HG02588 (cell line): ENCODE measurements around the gene MRPL37.
"Not testable (repeated sequence)": the region's sequence is repeated elsewhere in the genome, so short reads cannot be mapped to it uniquely, and the experiment has no call there.

Source experiments
- ATAC-seq: cut with Tn5 transposase; IDR thresholded peaks from one replicate; pipeline ENCODE4 v1.9.1; 2021; ENCODE audit warnings: mild to moderate bottlenecking, moderate library complexity; ENCODE audit not compliant: unreplicated experiment

Gene MRPL37

DNA sequence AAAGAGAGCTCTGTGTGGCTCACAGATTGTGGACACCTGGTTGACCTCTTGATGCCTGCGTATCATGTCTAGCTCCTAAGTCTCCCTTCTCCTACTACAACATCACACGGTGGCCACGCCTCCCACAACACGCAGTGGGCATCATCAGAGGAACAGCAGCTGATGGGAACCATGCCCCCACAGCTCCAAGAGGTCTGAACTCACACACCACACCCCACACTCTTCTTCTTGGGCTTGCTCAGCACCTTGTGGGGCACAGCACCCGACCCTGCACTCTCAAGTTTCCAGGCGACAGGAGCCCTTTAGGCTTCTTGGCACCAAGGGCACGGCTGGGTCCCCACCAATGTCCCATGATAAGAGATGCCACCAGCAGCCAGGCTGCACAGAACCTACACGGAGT lies 28.4 kb upstream of the MRPL37 start:
- no peak for ATAC-seq

DNA sequence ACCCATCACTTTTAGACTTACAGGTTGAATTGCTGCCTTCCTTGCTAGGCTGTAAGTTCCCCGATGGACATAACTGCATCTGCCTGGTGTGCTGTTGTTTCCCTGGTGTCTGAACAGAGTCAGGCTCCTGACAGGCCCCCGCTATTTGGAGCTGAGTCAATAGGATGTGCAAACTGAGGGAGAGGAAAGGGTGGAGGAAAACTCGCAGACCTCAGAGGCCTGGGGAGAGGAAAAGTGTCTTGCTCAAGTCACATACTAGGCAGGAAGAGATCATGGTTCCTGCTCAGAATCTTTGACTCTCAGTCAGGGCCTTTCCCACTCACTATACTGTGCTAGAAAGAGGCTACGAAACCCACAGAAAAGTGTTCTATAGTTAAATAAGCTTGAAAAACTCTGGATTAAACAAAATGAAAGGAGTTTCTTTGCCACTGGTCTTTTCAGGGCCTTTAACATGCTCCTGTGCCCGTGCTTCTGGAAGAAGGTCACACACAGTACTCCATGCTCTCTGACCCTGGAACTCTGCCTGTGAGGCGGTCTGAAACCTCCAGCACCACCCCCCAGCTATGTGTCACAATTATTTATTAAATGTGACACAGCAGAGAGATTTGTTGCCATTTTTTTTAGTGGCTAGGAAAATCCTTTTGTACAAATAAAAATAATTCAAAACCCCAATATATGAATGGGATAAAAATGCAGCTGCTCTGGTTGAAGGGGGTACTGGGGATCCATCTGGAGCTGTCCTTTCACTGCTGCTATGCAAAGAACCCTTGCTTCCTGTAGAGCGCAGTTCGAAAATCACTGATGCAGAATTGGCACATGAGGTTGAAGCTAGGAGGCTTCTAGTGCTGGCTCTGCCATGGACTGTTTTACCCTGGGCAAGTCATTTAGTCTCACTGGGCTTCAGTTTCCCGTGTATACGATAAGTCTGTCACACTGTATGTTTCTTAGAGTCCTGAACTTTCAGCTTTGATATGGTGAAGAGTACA lies 27.1 kb upstream of the MRPL37 start:
- no peak for ATAC-seq

DNA sequence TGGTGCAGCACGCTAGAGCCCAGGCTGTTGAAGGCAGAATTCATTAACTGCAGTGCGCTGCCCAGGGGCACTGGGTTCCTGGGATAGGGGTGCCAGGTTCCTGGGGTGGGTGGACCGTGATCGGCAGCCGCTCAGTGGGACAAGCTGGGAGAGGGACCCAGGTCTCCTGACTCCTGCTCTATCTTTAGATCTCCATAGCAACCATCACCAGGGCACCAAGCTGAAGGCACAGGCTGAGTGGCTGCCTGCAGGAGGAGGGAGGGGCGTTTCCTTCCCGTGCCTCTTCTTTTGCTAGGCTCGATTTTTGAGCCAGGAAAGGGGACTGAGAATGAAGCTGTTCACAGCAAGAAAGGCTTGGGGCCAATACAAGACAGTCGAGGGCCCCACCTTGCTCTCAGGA lies 26.3 kb upstream of the MRPL37 start:
- no peak for ATAC-seq

DNA sequence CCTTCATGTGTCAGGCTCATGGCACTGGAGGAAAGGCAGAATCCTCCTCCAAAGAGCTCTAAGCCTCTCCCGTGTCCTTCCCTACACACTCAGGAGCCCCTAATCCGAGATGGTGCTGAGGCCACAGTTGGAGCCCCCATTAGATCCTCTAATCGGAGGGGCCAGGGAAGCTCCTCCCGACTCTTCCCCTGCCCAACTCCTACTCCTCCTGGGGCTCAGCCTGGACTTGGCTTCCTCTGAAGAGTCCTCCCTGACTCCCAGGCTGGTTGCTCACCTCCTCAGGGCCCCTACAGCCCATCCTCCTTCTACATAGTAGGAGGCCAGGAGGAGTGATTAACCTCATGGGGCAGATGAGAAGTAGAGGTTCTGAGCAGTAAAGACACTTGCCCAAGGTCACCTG lies 25.9 kb upstream of the MRPL37 start:
- no peak for ATAC-seq

DNA sequence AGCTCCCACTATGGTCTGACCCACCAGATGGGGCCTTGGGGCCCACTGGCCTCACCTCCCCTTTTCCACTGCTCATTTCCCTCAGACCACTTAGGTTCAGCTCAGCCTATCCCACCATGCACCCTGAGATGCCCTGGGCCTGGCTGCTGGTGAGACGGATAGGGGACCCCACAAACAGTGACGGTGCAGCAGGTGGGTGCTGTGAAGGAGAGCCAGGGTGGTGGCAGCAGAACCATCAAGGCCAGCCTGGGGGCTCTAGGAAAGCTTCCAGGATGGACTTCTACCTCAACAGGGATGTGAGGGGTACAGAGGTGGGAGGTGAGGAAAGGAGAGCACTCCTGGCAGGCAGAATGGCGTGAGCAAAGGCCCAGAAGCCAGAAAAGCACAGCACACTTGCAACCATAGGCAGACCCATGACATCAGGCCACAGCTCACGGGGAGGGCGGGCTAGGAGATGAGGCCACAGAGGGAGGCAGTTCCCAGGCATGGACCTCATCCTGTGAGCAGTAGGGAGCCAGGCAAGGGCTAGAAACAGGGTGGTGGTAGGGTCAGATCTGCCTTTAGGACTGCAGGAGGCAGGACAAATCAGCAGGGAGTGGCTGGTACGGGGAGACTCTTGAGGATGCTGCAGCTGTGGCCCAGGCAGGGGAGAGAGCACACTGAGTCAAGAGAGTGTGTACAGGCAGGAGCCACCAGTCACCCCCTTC lies 23.2 kb upstream of the MRPL37 start:
- no peak for ATAC-seq

DNA sequence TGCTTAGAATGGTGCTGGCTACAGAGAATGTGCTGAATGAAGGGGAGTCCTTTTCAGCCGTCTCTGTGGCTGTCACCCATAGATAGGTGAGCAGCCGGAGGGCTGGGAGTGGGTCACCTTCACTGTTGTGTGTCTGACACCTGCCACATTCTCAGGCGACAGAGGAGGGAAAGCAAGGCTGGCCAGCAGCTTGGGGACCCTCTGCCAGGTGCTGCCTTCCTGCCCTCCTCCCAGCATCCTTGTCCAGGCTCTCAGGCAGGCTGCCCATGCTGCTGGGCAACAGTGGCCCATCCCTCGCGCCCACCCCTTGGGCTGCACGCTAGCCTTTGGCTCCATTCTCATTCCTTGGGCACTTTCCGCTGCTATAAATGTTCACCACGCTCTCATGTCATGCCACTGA lies 22.2 kb upstream of the MRPL37 start:
- ATAC-seq: no peak

DNA sequence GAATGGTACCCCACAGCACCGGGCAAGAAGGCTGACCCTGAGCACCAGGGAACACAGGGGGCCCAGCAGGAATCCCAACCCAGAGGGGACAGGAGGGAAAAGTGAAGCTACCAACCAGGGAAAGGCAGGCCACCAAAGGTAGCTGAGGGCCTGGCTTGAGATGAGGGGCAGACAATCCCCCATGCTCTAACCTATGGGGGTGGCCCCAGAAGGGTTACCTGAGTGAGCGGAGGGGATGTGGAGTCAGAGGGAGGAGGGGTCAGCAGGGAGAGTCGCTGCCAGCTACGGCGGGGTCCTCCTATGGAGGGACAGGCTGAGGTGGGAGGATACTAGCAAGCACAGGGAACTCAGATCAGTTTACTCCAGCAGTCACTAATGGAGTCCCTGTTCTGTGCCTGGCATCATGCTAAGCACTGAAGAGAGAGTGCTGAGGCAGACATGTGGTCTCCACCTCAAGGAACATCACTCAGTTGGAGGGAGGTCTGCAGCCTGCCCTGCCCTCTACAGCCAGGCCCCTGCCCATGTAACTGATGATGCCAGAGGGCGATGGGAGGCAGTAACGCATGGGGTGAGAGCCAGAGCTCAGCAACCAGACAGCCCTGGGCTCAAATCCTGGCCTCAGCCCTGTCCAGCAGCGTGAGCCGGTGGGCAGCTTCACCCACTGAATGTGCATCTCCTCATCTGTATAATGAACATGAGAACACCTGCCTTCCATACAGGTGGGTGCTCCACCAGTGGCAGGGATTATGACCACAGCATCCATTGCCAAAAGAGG lies 21.5 kb upstream of the MRPL37 start:
- no peak for ATAC-seq

DNA sequence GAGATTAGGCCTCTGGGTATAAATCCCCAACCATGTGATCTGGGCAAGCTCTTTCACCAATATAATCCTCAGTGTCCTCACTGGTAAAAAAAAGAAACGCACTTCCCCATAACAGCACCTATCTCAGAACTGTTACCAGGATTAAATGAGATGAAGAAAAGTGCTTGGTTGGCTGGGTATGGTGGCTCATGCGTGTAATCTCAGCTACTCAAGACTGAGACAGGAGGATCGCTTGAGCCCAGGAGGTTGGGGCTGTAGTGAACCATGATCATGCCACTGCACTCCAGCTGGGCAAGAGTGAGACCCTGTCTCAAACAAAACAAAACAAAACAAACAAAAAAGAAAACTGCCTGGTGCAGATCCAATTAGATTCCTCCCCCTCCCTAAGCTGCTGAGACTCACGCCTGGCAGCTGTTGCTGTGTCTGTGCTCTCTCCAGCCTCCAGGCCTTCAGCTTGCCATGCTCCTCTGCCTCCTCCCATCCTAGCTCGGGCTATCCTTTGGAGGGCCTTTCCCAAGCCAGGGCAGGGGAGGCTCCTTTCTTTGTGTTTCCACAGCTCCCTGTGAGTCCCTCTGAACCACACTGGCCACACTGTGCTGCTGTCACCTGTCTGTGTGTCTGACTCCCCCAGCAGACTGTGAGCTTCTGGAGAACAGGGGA lies 19.1 kb upstream of the MRPL37 start:
- no peak for ATAC-seq

DNA sequence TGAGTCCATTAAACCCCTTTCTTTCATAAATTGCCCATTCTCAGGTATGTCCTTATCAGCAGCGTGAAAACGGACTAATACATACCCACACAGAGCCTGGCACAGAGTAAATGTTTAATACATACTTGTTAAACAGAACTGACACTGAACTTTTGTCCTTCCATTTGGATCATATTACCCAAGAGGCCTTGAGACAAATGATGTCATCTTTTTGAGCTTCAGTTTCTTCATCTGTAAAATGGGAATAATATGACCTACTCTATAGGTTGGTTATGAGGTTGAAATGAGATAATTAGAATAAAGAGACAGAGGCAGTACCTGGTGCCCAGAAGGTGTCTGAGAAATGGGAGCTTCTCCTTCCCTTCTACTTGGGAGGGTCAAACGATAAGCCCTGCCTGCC lies 13.9 kb upstream of the MRPL37 start:
- ATAC-seq: no peak

DNA sequence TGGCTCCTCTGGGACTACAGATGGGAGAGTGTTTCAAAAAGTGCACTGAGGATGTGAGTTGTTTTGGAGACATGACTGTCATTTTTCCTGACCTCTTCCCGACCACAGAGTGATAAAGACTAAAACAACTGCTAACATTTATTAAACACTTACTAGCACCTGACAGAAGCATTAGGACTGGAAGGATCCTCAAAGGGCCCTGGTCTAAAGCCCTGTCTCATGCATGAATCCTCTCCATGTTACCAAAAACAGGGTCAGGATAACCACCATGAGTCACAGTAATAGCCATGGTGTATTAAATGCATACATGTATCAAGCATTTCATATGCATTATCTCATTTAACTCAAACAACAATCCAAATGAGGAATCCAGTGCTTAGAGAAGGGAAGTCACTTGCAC lies 11.7 kb upstream of the MRPL37 start:
- ATAC-seq: no peak

DNA sequence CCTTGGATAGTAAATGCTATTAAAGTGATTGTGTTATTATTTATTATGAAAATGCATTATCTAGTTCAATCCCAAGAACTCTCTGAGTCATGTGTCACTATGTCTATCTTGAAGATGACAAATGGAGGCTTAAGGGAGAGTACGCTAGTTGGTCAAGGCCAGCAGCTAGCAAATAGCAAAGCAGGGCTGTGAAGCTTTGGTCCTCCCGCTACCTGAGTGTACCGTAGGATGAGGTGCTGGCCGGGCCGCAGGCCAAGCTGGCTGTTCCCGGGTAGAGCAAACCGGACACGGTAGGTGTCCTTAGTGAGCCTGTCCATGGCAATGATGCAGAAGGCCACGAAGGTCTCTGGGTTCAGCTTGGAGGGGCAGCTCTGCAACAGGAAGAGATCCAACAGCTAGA lies 9.4 kb upstream of the MRPL37 start:
- ATAC-seq: no peak

DNA sequence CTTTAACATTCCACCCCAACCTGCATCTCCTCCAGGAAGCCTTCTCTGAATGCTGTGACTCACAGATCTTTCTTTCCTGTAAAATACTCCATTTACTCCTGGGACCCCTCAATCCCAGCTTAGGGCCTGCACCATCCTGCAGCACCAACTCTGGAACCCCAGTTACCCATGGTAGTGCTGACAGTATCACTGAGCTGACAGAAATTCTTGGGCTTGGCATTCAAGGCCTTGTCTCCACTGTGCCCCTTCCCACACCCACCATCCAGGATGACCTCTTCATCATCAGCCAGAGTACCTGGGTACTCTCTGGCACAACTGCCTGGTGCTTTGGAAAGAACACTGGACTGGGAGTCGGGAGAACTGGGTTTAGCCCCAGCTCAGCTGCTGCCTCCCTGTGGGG lies 8.4 kb upstream of the MRPL37 start:
- no peak for ATAC-seq

DNA sequence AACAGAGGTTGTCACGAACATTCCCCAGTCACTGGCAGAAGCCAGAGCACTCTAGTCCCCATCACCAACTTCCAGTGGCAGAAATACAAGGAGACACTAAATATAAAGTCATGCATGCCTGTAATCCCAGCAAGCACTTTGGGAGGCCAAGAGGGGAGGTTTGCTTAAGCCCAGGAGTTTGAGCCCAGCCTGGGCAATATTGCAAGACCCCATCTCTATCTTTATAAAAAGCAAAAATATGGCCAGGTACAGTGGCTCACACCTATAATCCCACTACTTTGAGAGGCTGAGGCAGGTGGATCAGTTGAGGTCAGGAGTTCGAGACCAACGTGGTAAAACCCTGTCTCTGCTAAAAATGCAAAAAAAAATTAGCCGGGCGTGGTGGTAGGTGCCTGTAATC lies 6.5 kb upstream of the MRPL37 start:
- ATAC-seq: no peak

DNA sequence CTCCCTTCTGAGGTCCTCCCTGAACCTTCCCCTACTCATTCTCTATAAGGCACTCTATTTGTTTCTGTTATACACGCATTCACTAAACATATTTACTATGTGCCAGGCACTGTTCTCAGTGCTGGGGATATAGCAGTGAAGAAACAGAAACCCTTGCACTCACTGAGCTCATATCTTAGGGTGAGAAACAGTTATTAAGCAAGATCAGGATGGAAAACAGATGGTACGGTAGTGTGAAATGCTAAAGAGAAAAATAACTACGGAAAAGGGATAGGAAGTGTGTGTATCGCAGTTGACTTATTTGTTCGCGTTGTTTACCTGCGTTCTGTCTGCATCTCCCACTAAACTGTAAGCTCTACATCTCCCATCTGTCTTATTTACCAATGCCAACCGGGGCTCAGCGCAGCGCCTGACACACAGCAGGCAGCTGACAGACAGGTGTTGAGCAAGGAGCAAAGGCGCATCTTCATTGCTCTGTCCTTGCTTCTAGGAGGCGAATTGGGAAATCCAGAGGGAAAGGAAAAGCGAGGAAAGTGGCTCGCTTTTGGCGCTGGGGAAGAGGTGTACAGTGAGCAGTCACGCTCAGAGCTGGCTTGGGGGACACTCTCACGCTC lies 709 bp upstream of the MRPL37 start:
- no peak for ATAC-seq

DNA sequence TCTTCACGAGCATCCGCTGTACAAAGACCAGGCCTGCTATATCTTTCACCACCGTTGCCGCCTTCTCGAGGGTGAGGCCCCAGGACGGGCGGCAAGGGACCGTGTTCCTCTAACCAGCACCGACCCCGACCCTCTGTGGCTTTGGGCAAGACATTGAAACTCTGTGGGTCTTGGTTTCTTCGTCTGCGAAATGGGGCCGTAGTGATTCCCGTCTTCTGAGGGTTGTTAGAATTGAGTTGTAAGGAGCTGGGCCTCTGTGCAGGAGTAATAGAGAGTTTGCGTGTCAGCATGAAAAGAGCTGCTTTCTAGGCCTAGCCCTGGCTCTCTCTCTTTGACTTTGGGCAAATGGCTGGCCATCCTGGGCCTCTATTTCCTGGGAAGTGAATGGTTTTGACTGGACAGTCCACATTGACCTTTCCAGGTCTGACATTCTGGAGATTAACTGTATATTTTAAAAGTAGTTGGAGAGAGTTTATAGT lies 591 bp downstream of the MRPL37 start:
- peak; percentile 6 for ATAC-seq

DNA sequence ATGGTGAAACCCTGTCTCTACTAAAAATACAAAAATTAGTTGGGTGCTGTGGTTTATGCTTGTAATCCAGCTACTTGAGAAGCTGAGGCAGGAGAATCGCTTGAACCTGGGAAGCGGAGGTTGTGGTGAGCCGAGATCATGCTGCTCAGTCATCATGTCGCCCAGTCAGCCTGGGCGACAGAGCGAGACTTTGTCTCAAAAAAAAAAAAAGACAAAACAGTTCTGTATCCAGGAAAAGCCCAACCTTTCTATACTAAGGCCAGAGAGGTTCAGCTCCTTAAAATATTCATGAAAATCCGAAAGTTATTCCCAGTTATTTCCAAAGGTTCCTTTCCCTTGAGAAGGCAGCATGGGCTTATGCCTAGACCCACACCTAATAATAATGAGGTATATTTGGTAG lies 4.2 kb downstream of the MRPL37 start:
- ATAC-seq: no peak

DNA sequence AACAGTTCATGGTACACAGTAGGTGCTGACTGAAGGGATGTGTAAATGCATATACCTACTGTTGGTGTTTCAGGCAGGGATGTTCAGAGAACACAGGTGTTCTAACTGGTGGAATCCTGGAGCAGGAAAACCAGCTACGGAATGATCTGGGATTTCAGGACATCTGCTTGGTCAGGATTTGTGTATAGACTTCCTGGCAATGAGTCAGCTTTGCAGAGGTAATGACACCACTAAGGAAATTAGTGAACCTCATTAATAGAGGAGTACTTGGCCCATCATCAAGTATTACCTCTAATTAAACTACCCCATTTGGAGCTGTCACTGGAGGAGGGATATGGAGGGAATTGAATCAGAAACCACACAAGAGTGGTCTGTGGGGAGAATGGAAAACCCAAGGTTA lies 7.3 kb downstream of the MRPL37 start:
- no peak for ATAC-seq

DNA sequence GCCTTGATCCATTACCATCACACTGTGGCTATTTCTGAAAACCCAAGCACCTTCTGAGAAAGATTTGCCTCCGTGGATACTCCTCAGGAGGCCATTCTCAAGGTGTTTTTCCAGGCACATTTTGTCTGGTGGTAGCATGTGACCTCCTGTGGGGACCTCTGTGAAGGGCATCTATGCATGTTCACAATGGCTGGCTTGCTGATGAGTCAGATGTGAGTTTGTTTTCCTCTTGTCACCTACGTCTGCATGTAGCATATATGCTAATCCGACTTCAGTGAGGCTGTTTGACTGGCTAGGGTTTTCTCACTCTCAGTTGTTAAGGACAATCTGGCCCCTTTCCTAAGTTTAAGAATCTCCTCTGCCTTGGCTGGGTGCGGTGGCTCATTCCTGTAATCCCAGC lies 7.9 kb downstream of the MRPL37 start:
- ATAC-seq: not testable (repeated sequence)

DNA sequence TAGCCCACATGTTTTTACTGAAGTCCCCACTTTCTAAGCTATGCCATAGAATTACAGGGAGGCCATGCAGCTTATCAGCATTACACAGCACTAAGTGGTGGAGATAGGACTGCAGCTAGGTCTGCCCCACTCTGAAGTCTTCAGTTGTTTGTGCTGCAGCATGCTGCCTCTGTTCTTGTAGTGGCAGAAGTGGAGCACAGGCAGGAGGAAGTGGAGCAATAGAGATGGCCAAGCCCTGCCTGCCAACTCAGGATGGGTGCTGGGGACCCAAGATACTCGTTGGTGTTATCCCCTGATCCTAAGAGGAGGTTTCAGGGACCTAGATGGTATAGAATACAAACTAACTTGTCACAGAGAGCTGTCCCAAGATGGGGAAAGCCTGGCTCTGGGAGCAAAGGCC lies 12.9 kb downstream of the MRPL37 start:
- ATAC-seq: no peak

DNA sequence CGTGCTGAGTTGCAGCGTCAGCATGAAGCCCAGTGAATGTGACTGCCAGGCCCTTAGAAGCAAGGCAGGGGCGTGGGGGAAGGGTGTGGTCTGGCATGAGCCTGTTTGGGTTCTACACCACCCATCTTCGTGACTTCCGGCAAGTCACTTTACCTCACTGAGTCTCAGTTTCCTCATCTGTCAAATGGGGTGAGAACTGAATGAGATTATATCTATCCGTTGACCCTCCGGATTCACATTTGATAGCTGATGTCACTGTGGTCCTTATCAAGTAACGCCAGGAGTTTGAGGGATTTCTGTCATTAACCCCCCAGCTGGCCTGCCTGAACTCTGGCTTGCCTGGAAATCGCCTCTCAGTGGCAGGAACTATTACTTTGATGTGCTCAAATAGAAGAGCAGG lies 15.6 kb downstream of the MRPL37 start:
- no peak for ATAC-seq
